ENCODE measurements around the gene KRTAP16-1.
A peak's percentile ranks its signal among the peaks of the same experiment; 100 is the strongest.
"Not testable (repeated sequence)": the region's sequence is repeated elsewhere in the genome, so short reads cannot be mapped to it uniquely, and the experiment has no call there.

KRTAP16-1 gene

GRCh38 chr17:41301916-41302901 lies 6.9 kb downstream of the KRTAP16-1 start, which contains the start of gene KRTAP29-1:
Gene KRTAP29-1 (minus strand): TSS chr17:41302851. CDS start chr17:41302851, 0 bp downstream.
- DNase-seq, result no peak

GRCh38 chr17:41301204-41301790 lies 7.8 kb downstream of the KRTAP16-1 start:
- DNase-seq, result no peak

- DNase-seq, result no peak
These were observed 10.5 kb downstream of the KRTAP16-1 start for GRCh38 chr17:41298458-41299135.

GRCh38 chr17:41296846-41297245 lies 12.3 kb downstream of the KRTAP16-1 start:
- no peak for DNase-seq

GRCh38 chr17:41294016-41294415 lies 15.1 kb downstream of the KRTAP16-1 start:
- no peak for DNase-seq

GRCh38 chr17:41287050-41287449 lies 22.1 kb downstream of the KRTAP16-1 start:
- DNase-seq, result no peak

- no peak for DNase-seq
These were observed 24.6 kb downstream of the KRTAP16-1 start for GRCh38 chr17:41284546-41284945.

- peak; percentile 95 for DNase-seq
These were observed 25.1 kb downstream of the KRTAP16-1 start for GRCh38 chr17:41284043-41284442.

- peak; percentile 53 for DNase-seq
These were observed 30.7 kb downstream of the KRTAP16-1 start for GRCh38 chr17:41278176-41278955.

GRCh38 chr17:41275648-41276190 lies 33.4 kb downstream of the KRTAP16-1 start, which contains the start of gene KRTAP9-7:
Gene KRTAP9-7 (plus strand): TSS chr17:41275698. CDS start chr17:41275698, 0 bp downstream.
- DNase-seq, result not testable (repeated sequence)

- no peak for DNase-seq
These were observed 37.3 kb downstream of the KRTAP16-1 start for GRCh38 chr17:41271858-41272257.

- not testable (repeated sequence) for DNase-seq
These were observed 37.8 kb downstream of the KRTAP16-1 start for GRCh38 chr17:41271323-41271722.

GRCh38 chr17:41267711-41268110 lies 41.4 kb downstream of the KRTAP16-1 start:
- no peak for DNase-seq

- no peak for DNase-seq
These were observed 44.0 kb downstream of the KRTAP16-1 start, which contains the start of gene KRTAP9-6 for GRCh38 chr17:41265078-41265477. Gene KRTAP9-6 (plus strand): TSS chr17:41265378. CDS start chr17:41265378, 0 bp downstream.

GRCh38 chr17:41264599-41264998 lies 44.5 kb downstream of the KRTAP16-1 start:
- DNase-seq, result no peak

GRCh38 chr17:41263212-41263611 lies 45.9 kb downstream of the KRTAP16-1 start:
- DNase-seq, result no peak

- no peak for DNase-seq
These were observed 50.7 kb downstream of the KRTAP16-1 start for GRCh38 chr17:41258406-41258805.
